GM12891 (cell line): ENCODE measurements around the gene ZNF460.

Source experiments
- PAX5 ChIP-seq: IDR thresholded peaks from 2 replicates; pipeline ENCODE4 v1.6.1; 2011; ENCODE audit warnings: low read length, moderate library complexity, mild to moderate bottlenecking; ENCODE audit not compliant: insufficient read depth, severe bottlenecking
- POLR2A ChIP-seq: IDR thresholded peaks from 2 replicates; pipeline ENCODE4 v1.6.1; 2011; ENCODE audit warnings: low read depth, low read length, control low read depth
- POLR2AphosphoS5 ChIP-seq: IDR thresholded peaks from 2 replicates; pipeline ENCODE4 v1.6.1; 2011; ENCODE audit warnings: low read depth, low read length, control low read depth
- TAF1 ChIP-seq: IDR thresholded peaks from 2 replicates; pipeline ENCODE4 v1.6.1; 2011; ENCODE audit warnings: low read depth, low read length, control low read depth

- TF ChIP-seq POLR2A (no peak), POLR2AphosphoS5 (no peak), PAX5 (no peak), TAF1 (no peak)
Observed at GRCh38 chr19:57273014-57273413, 7.3 kb upstream of the ZNF460 start.
